Neural cell (in vitro differentiated cells): ENCODE results near the gene TUBG1. TPM values are rescaled to one million over a fixed set of nuclear protein-coding genes. Genes with fewer than 3 reads are reported as not detected.

Experiments used
- H2AFZ ChIP-seq: fragments of 200-600, 300-800 bp; sonication (generic), shearing (Covaris generic); 2 replicates; pipeline ENCODE4 v1.6.0; 2014; ENCODE audit warnings: low read depth, mild to moderate bottlenecking, antibody characterized with exemption, low read length, moderate library complexity
- H3F3A ChIP-seq: fragments of 200-600 bp; shearing (Covaris generic); 2 replicates; pipeline ENCODE4 v1.6.1; 2016; ENCODE audit warnings: mild to moderate bottlenecking, moderate library complexity, mixed read lengths, antibody characterized with exemption, low read length; ENCODE audit not compliant: insufficient read depth, poor library complexity, severe bottlenecking
- H3K27ac ChIP-seq: fragments of 200-600, 300-800 bp; sonication (generic), shearing (Covaris generic); 2 replicates; pipeline ENCODE4 v1.5.1; 2014; ENCODE audit warnings: mild to moderate bottlenecking, low read length, moderate library complexity
- H3K27me3 ChIP-seq: fragments of 300-800, 200-600 bp; sonication (generic), shearing (Covaris generic); 2 replicates; pipeline ENCODE4 v1.6.0; 2014; ENCODE audit warnings: mild to moderate bottlenecking, low read depth, low read length, moderate library complexity; ENCODE audit not compliant: insufficient read depth
- H3K36me3 ChIP-seq: fragments of 300-800, 200-600 bp; sonication (generic), shearing (Covaris generic); 2 replicates; pipeline ENCODE4 v1.5.1; 2014; ENCODE audit warnings: mild to moderate bottlenecking, antibody characterized with exemption, low read length, moderate library complexity; ENCODE audit not compliant: insufficient read depth
- H3K4me2 ChIP-seq: fragments of 300-800, 200-600 bp; sonication (generic), shearing (Covaris generic); 2 replicates; pipeline ENCODE4 v1.6.0; 2014; ENCODE audit warnings: mild to moderate bottlenecking, low read length
- H3K4me3 ChIP-seq: fragments of 300-800, 200-600 bp; sonication (generic), shearing (Covaris generic); 2 replicates; pipeline ENCODE4 v1.5.1; 2014; ENCODE audit warnings: mild to moderate bottlenecking, low read length, moderate library complexity
- H3K79me2 ChIP-seq: fragments of 200-600 bp; shearing (Covaris generic); replicated peaks from 2 replicates; pipeline ENCODE4 v1.6.0; 2014; ENCODE audit warnings: mild to moderate bottlenecking, low read length, moderate library complexity; ENCODE audit not compliant: insufficient read depth
- H3K9ac ChIP-seq: fragments of 300-800, 200-600 bp; sonication (generic), shearing (Covaris generic); 2 replicates; pipeline ENCODE4 v1.6.1; 2016; ENCODE audit warnings: mild to moderate bottlenecking, low read length, mixed read lengths
- H3K9me2 ChIP-seq: fragments of 200-600 bp; shearing (Covaris generic); 2 replicates; pipeline ENCODE4 v1.6.1; 2016; ENCODE audit warnings: mild to moderate bottlenecking, low read length, mixed read lengths; ENCODE audit not compliant: insufficient read depth
- H3K9me3 ChIP-seq: fragments of 200-600, 300-800 bp; sonication (generic), shearing (Covaris generic); 2 replicates; pipeline ENCODE4 v1.6.1; 2016; ENCODE audit warnings: mild to moderate bottlenecking, mixed run types, low read length, moderate library complexity, mixed read lengths
- H4K20me1 ChIP-seq: fragments of 200-600 bp; shearing (Covaris generic); 2 replicates; pipeline ENCODE4 v1.6.1; 2016; ENCODE audit warnings: mild to moderate bottlenecking, mixed run types; ENCODE audit not compliant: insufficient read depth
- CTCF ChIP-seq: fragments of 450-650 bp; IDR thresholded peaks from 2 replicates; pipeline ENCODE4 v1.5.1; 2014; ENCODE audit warnings: antibody characterized with exemption, mild to moderate bottlenecking, moderate library complexity; ENCODE audit not compliant: poor library complexity, severe bottlenecking
- EP300 ChIP-seq: fragments of 450-650 bp; conservative IDR thresholded peaks from 2 replicates; pipeline ENCODE4 v1.6.1; 2014; ENCODE audit warnings: antibody characterized with exemption, mild to moderate bottlenecking, moderate library complexity; ENCODE audit not compliant: poor library complexity, severe bottlenecking
- EZH2 ChIP-seq: fragments of 200-600, 300-800 bp; shearing (Covaris generic), sonication (generic); IDR thresholded peaks from 2 replicates; pipeline ENCODE4 v1.6.1; 2014; ENCODE audit warnings: antibody characterized with exemption, low read length, borderline replicate concordance, mild to moderate bottlenecking; ENCODE audit not compliant: insufficient read depth, poor library complexity, severe bottlenecking
- MXI1 ChIP-seq: fragments of 450-650 bp; conservative IDR thresholded peaks from 2 replicates; pipeline ENCODE4 v1.6.1; 2014; ENCODE audit warnings: antibody characterized with exemption, mild to moderate bottlenecking; ENCODE audit not compliant: poor library complexity, severe bottlenecking
- POLR2AphosphoS5 ChIP-seq: IDR thresholded peaks from 2 replicates; pipeline ENCODE4 v1.6.1; 2012
- RAD21 ChIP-seq: fragments of 450-650 bp; conservative IDR thresholded peaks from 2 replicates; pipeline ENCODE4 v1.6.1; 2014; ENCODE audit warnings: antibody characterized with exemption, mild to moderate bottlenecking, moderate library complexity
- REST ChIP-seq: IDR thresholded peaks from 2 replicates; pipeline ENCODE4 v1.6.1; 2012; ENCODE audit warnings: borderline replicate concordance
- SMC3 ChIP-seq: fragments of 450-650 bp; conservative IDR thresholded peaks from 2 replicates; pipeline ENCODE4 v1.6.1; 2014; ENCODE audit warnings: antibody characterized with exemption, mild to moderate bottlenecking, moderate library complexity; ENCODE audit not compliant: poor library complexity
- TAF1 ChIP-seq: IDR thresholded peaks from 2 replicates; pipeline ENCODE4 v1.6.1; 2012; ENCODE audit warnings: low read depth
- polyA plus RNA-seq: library from polyadenylated mRNA; depleted of rRNA; stranded (reverse); fragments of >200 nt; gene quantifications from 2 replicates; pipeline ENCODE4 v1.2.3, GENCODE V29; 2014

TUBG1 gene
- polyA plus RNA-seq, 1 donor from 2014 or later = 14.2 TPM

- H3K79me2 ChIP-seq = peaks cover 1% of the 10 kb centered on the region
These were observed 4.3 kb downstream of the TUBG1 start for GRCh38 chr17:42613699-42614295.

GRCh38 chr17:42617956-42618431 is 8.5 kb downstream of the TUBG1 start:
- Histone ChIP-seq H3K9me3 (no peaks in the 10 kb centered on the region), H3K4me3 (no peak overlapping the region), H2AFZ (no peak overlapping the region), H3K9ac (no peak overlapping the region), H3K4me2 (no peak overlapping the region), H3K79me2 (no peaks in the 10 kb centered on the region), H3K9me2 (no peaks in the 10 kb centered on the region), H3K36me3 (no peaks in the 10 kb centered on the region), H4K20me1 (no peaks in the 10 kb centered on the region), H3F3A (no peaks in the 10 kb centered on the region), H3K27ac (no peak overlapping the region), H3K27me3 (no peaks in the 10 kb centered on the region)
- no peak for TF ChIP-seq REST
- no peak for TF ChIP-seq RAD21
- no peak for TF ChIP-seq POLR2AphosphoS5
- TF ChIP-seq SMC3 = no peak
- no peak for TF ChIP-seq EZH2

More at GRCh38 chr17:42613699-42614295, 4.3 kb downstream of the TUBG1 start:
- no peak overlapping the region for H2AFZ ChIP-seq
- H3K9me2 ChIP-seq = no peaks in the 10 kb centered on the region
- no peaks in the 10 kb centered on the region for H3K9me3 ChIP-seq
- no peaks in the 10 kb centered on the region for H3F3A ChIP-seq
- no peaks in the 10 kb centered on the region for H3K27me3 ChIP-seq
- H3K36me3 ChIP-seq = no peaks in the 10 kb centered on the region
- no peak overlapping the region for H3K9ac ChIP-seq
- TF ChIP-seq CTCF (no peak), SMC3 (no peak), REST (no peak), EZH2 (no peak), RAD21 (no peak), POLR2AphosphoS5 (no peak), EP300 (no peak), TAF1 (no peak), MXI1 (no peak)
- no peak overlapping the region for H3K27ac ChIP-seq
- no peak overlapping the region for H3K4me3 ChIP-seq
- no peak overlapping the region for H3K4me2 ChIP-seq
- H4K20me1 ChIP-seq = no peaks in the 10 kb centered on the region
